Mucosa of stomach (tissue), 1 donor: ENCODE data around the gene POU2F2.

Experiments used
- H3K27me3 ChIP-seq: one replicate; pipeline ENCODE4 v1.7.0; 2013; ENCODE audit warnings: mild to moderate bottlenecking, low read length; ENCODE audit not compliant: control insufficient read depth, insufficient read depth
- H3K36me3 ChIP-seq: one replicate; pipeline ENCODE4 v1.7.0; 2013; ENCODE audit warnings: low read length; ENCODE audit not compliant: control insufficient read depth, insufficient read depth
- H3K4me1 ChIP-seq: one replicate; pipeline ENCODE4 v1.7.0; 2013; ENCODE audit warnings: mild to moderate bottlenecking, low read length; ENCODE audit not compliant: control insufficient read depth, insufficient read depth
- H3K4me3 ChIP-seq: one replicate; pipeline ENCODE4 v1.7.0; 2013; ENCODE audit warnings: low read length
- H3K9ac ChIP-seq: one replicate; pipeline ENCODE4 v1.7.0; 2013; ENCODE audit warnings: mild to moderate bottlenecking, low read length, moderate library complexity
- H3K9me3 ChIP-seq: one replicate; pipeline ENCODE4 v1.7.0; 2013; ENCODE audit warnings: mild to moderate bottlenecking, low read length, moderate library complexity; ENCODE audit not compliant: control insufficient read depth
- donor health status: Pancreatic carcinoma.

POU2F2 gene

GRCh38 chr19:42068361-42068755, 63.9 kb downstream of the POU2F2 start:
- Histone ChIP-seq H3K4me1 (no peaks in the 10 kb centered on the region), H3K9me3 (no peaks in the 10 kb centered on the region), H3K9ac (no peak overlapping the region), H3K36me3 (no peaks in the 10 kb centered on the region), H3K4me3 (no peak overlapping the region), H3K27me3 (peaks cover 38% of the 10 kb centered on the region)

- Histone ChIP-seq H3K4me3 (no peak overlapping the region), H3K9ac (no peak overlapping the region), H3K9me3 (no peaks in the 10 kb centered on the region), H3K36me3 (no peaks in the 10 kb centered on the region), H3K27me3 (peaks cover 38% of the 10 kb centered on the region), H3K4me1 (no peaks in the 10 kb centered on the region)
These were observed 64.8 kb downstream of the POU2F2 start for GRCh38 chr19:42067315-42067888.

- Histone ChIP-seq H3K36me3 (no peaks in the 10 kb centered on the region), H3K9me3 (no peaks in the 10 kb centered on the region), H3K27me3 (peaks cover 38% of the 10 kb centered on the region), H3K4me1 (no peaks in the 10 kb centered on the region), H3K9ac (no peak overlapping the region), H3K4me3 (no peak overlapping the region)
These were observed 66.0 kb downstream of the POU2F2 start for GRCh38 chr19:42066075-42066754.

GRCh38 chr19:42065511-42065910, 66.7 kb downstream of the POU2F2 start:
- no peak overlapping the region for H3K9ac ChIP-seq
- H3K4me3 ChIP-seq = no peak overlapping the region
- H3K27me3 ChIP-seq = peaks cover 36% of the 10 kb centered on the region
- no peaks in the 10 kb centered on the region for H3K4me1 ChIP-seq
- H3K9me3 ChIP-seq = no peaks in the 10 kb centered on the region
- no peaks in the 10 kb centered on the region for H3K36me3 ChIP-seq

GRCh38 chr19:42065051-42065450, 67.2 kb downstream of the POU2F2 start:
- Histone ChIP-seq H3K4me3 (no peak overlapping the region), H3K4me1 (no peaks in the 10 kb centered on the region), H3K36me3 (no peaks in the 10 kb centered on the region), H3K27me3 (peaks cover 31% of the 10 kb centered on the region), H3K9ac (no peak overlapping the region), H3K9me3 (no peaks in the 10 kb centered on the region)

GRCh38 chr19:42064432-42064831, 67.8 kb downstream of the POU2F2 start:
- H3K4me3 ChIP-seq = no peak overlapping the region
- no peaks in the 10 kb centered on the region for H3K9me3 ChIP-seq
- H3K9ac ChIP-seq = no peak overlapping the region
- no peaks in the 10 kb centered on the region for H3K4me1 ChIP-seq
- no peaks in the 10 kb centered on the region for H3K36me3 ChIP-seq
- H3K27me3 ChIP-seq = peaks cover 25% of the 10 kb centered on the region

GRCh38 chr19:42062381-42062780, 69.9 kb downstream of the POU2F2 start:
- Histone ChIP-seq H3K9ac (no peak overlapping the region), H3K9me3 (no peaks in the 10 kb centered on the region), H3K27me3 (peaks cover 4% of the 10 kb centered on the region), H3K4me3 (no peak overlapping the region), H3K4me1 (no peaks in the 10 kb centered on the region), H3K36me3 (no peaks in the 10 kb centered on the region)

- H3K36me3 ChIP-seq = no peaks in the 10 kb centered on the region
- no peaks in the 10 kb centered on the region for H3K27me3 ChIP-seq
- H3K4me1 ChIP-seq = no peaks in the 10 kb centered on the region
- H3K9me3 ChIP-seq = no peaks in the 10 kb centered on the region
- no peak overlapping the region for H3K4me3 ChIP-seq
- H3K9ac ChIP-seq = no peak overlapping the region
These were observed 72.1 kb downstream of the POU2F2 start for GRCh38 chr19:42060117-42060516.

GRCh38 chr19:42059196-42059595, 73.0 kb downstream of the POU2F2 start:
- H3K9me3 ChIP-seq = no peaks in the 10 kb centered on the region
- H3K4me3 ChIP-seq = no peak overlapping the region
- no peak overlapping the region for H3K9ac ChIP-seq
- no peaks in the 10 kb centered on the region for H3K4me1 ChIP-seq
- no peaks in the 10 kb centered on the region for H3K36me3 ChIP-seq
- no peaks in the 10 kb centered on the region for H3K27me3 ChIP-seq

- Histone ChIP-seq H3K4me3 (no peak overlapping the region), H3K36me3 (no peaks in the 10 kb centered on the region), H3K9ac (no peak overlapping the region), H3K9me3 (no peaks in the 10 kb centered on the region), H3K4me1 (peaks cover 11% of the 10 kb centered on the region), H3K27me3 (no peaks in the 10 kb centered on the region)
These were observed 74.4 kb downstream of the POU2F2 start for GRCh38 chr19:42057846-42058245.

- Histone ChIP-seq H3K9me3 (no peaks in the 10 kb centered on the region), H3K36me3 (no peaks in the 10 kb centered on the region), H3K27me3 (no peaks in the 10 kb centered on the region), H3K4me1 (peaks cover 34% of the 10 kb centered on the region), H3K9ac (no peak overlapping the region), H3K4me3 (no peak overlapping the region)
These were observed 78.0 kb downstream of the POU2F2 start for GRCh38 chr19:42054205-42054604.

- Histone ChIP-seq H3K36me3 (no peaks in the 10 kb centered on the region), H3K4me1 (peaks cover 34% of the 10 kb centered on the region), H3K9ac (no peak overlapping the region), H3K4me3 (no peak overlapping the region), H3K27me3 (no peaks in the 10 kb centered on the region), H3K9me3 (no peaks in the 10 kb centered on the region)
These were observed 79.0 kb downstream of the POU2F2 start for GRCh38 chr19:42053037-42053935.
